Measurements from ENCODE around the gene ANAPC2. TPM values are rescaled to one million over a fixed set of nuclear protein-coding genes. Genes with fewer than 3 reads are reported as not detected.
A peak's percentile ranks its signal among the peaks of the same experiment; 100 is the strongest.

The ANAPC2 gene

GRCh38 chr9:137127301-137128157 lies 60.8 kb downstream of the ANAPC2 start:
- no peak overlapping the region for H2AFZ ChIP-seq (ENCODE audit: low read length)
- H3K27me3 ChIP-seq (ENCODE audit: control insufficient read depth in 3 of 3, insufficient read depth in 3 of 3, low read depth in 1 of 3, low read length in 3 of 3): peaks cover 0 to 6% (median 2%) of the 10 kb centered on the region in 3 experiments
- peaks cover 6% of the 10 kb centered on the region for H3K79me1 ChIP-seq (ENCODE audit: low read depth, low read length)
- H2BK12ac ChIP-seq (ENCODE audit: low read length): no peak overlapping the region
- H3K4me2 ChIP-seq (ENCODE audit: insufficient read depth, low read length, poor library complexity, severe bottlenecking): no peak overlapping the region
- no peaks in the 10 kb centered on the region for H3K36me3 ChIP-seq (replicated peaks in 1 of 2; ENCODE audit: control insufficient read depth in 2 of 2, insufficient read depth in 2 of 2, low read length in 2 of 2)
- H2AK5ac ChIP-seq (ENCODE audit: low read depth, low read length): no peak overlapping the region
- no peak overlapping the region for H3K27ac ChIP-seq (replicated peaks; ENCODE audit: low read length)
- no peak overlapping the region for H2BK5ac ChIP-seq (ENCODE audit: low read length)
- DNase-seq (ENCODE audit: low spot score): no peak
- H4K8ac ChIP-seq (ENCODE audit: low read depth, low read length): no peak overlapping the region
- no peak overlapping the region for H4K91ac ChIP-seq (ENCODE audit: low read depth, low read length, poor library complexity)
- H3K18ac ChIP-seq (ENCODE audit: low read length): no peak overlapping the region
- H3K23ac ChIP-seq (ENCODE audit: low read depth, low read length, poor library complexity): peak overlapping the region; percentile 4
- no peak overlapping the region for H3K4ac ChIP-seq (ENCODE audit: low read length)
- no peak overlapping the region for H3K9ac ChIP-seq (ENCODE audit: low read depth, low read length, poor library complexity)
- H2BK120ac ChIP-seq (ENCODE audit: low read depth, low read length): no peak overlapping the region
- H3K4me1 ChIP-seq (ENCODE audit: control insufficient read depth in 2 of 2, insufficient read depth in 1 of 2, low read depth in 1 of 2, low read length in 2 of 2): peaks cover 6 to 15% of the 10 kb centered on the region in 2 donors
- H3K4me3 ChIP-seq (ENCODE audit: low read length in 2 of 2): peak overlapping the region in 1 of 2 donors; percentile 93
- WGBS, 2 donors (ENCODE audit: extremely low coverage in 2 of 2, insufficient read length in 2 of 2, insufficient replicate concordance in 1 of 2): no CpG with 5 or more reads among the region's 24 CpGs
- H2BK15ac ChIP-seq (ENCODE audit: low read length): no peak overlapping the region
- no peak overlapping the region for H3K14ac ChIP-seq (ENCODE audit: low read length)
- no peaks in the 10 kb centered on the region for H3K9me3 ChIP-seq (replicated peaks in 1 of 2; ENCODE audit: control insufficient read depth in 2 of 2, insufficient read depth in 1 of 2, low read depth in 1 of 2, low read length in 2 of 2)

- no peak overlapping the region for H3K27ac ChIP-seq (replicated peaks; ENCODE audit: low read length)
- no peak overlapping the region for H2BK120ac ChIP-seq (ENCODE audit: low read depth, low read length)
- H4K91ac ChIP-seq (ENCODE audit: low read depth, low read length, poor library complexity): no peak overlapping the region
- no peak overlapping the region for H3K4me2 ChIP-seq (ENCODE audit: insufficient read depth, low read length, poor library complexity, severe bottlenecking)
- no peak overlapping the region for H4K8ac ChIP-seq (ENCODE audit: low read depth, low read length)
- H3K36me3 ChIP-seq (replicated peaks in 1 of 2; ENCODE audit: control insufficient read depth in 2 of 2, insufficient read depth in 2 of 2, low read length in 2 of 2): no peaks in the 10 kb centered on the region
- H2BK15ac ChIP-seq (ENCODE audit: low read length): no peak overlapping the region
- no peak overlapping the region for H3K14ac ChIP-seq (ENCODE audit: low read length)
- no peak overlapping the region for H2BK12ac ChIP-seq (ENCODE audit: low read length)
- WGBS, 2 donors (ENCODE audit: extremely low coverage in 2 of 2, insufficient read length in 2 of 2, insufficient replicate concordance in 1 of 2): no CpG with 5 or more reads among the region's 3 CpGs
- H3K18ac ChIP-seq (ENCODE audit: low read length): no peak overlapping the region
- H2BK5ac ChIP-seq (ENCODE audit: low read length): no peak overlapping the region
- DNase-seq (ENCODE audit: low spot score): no peak
- H3K79me1 ChIP-seq (ENCODE audit: low read depth, low read length): peaks cover 6% of the 10 kb centered on the region
- H3K4ac ChIP-seq (ENCODE audit: low read length): no peak overlapping the region
- H3K9me3 ChIP-seq (replicated peaks in 1 of 2; ENCODE audit: control insufficient read depth in 2 of 2, insufficient read depth in 1 of 2, low read depth in 1 of 2, low read length in 2 of 2): no peaks in the 10 kb centered on the region
- no peak overlapping the region for H2AFZ ChIP-seq (ENCODE audit: low read length)
- no peak overlapping the region for H3K23ac ChIP-seq (ENCODE audit: low read depth, low read length, poor library complexity)
- peaks cover 0 to 6% (median 2%) of the 10 kb centered on the region in 3 experiments for H3K27me3 ChIP-seq (ENCODE audit: control insufficient read depth in 3 of 3, insufficient read depth in 3 of 3, low read depth in 1 of 3, low read length in 3 of 3)
- no peak overlapping the region for H3K4me3 ChIP-seq (ENCODE audit: low read length in 2 of 2)
- H2AK5ac ChIP-seq (ENCODE audit: low read depth, low read length): no peak overlapping the region
- peaks cover 6 to 17% of the 10 kb centered on the region in 2 donors for H3K4me1 ChIP-seq (ENCODE audit: control insufficient read depth in 2 of 2, insufficient read depth in 1 of 2, low read depth in 1 of 2, low read length in 2 of 2)
- H3K9ac ChIP-seq (ENCODE audit: low read depth, low read length, poor library complexity): no peak overlapping the region
These were observed 61.6 kb downstream of the ANAPC2 start for GRCh38 chr9:137126786-137127185.

Small RNA genes within 50 kb of the gene (small RNA-seq; reads per million reads assigned to genes)
- gene MIR3621 (ENCODE audit: insufficient read depth): not detected

Data from neuronal stem cell (in vitro differentiated cells).